ENCODE data around the gene ELP2.

Gene ELP2

DNA sequence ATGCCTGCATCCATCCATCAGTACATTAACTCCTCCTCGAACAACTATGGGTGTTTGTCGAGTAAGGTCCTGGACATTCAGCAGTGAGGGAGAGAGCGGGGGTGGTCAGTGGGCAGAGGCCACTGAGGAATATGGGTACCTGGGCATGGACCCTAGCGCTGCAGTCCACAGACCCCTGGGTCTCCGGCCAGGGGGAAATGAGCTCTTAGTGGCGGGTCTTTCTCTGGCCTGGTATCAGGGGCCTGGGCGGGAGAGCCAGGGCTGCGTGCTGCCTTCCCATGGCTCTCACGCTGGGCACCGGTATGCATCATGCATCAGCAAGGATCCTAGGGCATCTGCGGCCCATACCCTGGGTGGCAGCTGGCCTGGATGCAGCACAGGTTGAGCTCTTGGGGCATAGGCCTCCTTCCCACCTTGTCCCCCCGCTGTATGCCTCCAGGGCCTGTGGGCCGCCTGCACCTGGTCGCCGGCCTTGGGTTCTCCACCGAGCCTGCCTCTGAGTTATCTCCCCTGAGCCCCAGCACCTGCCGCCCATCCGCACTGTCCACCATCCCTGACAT lies 56.3 kb downstream of the ELP2 start:
- H3K4me1 ChIP-seq = no peaks in the 10 kb centered on the region
- no peaks in the 10 kb centered on the region for H3K9me3 ChIP-seq
- H3K36me3 ChIP-seq = no peaks in the 10 kb centered on the region
- H3K27me3 ChIP-seq = no peaks in the 10 kb centered on the region
- no peak overlapping the region for H3K4me3 ChIP-seq (ENCODE audit: low read depth, low read length)
- TF ChIP-seq, protein P1, sequence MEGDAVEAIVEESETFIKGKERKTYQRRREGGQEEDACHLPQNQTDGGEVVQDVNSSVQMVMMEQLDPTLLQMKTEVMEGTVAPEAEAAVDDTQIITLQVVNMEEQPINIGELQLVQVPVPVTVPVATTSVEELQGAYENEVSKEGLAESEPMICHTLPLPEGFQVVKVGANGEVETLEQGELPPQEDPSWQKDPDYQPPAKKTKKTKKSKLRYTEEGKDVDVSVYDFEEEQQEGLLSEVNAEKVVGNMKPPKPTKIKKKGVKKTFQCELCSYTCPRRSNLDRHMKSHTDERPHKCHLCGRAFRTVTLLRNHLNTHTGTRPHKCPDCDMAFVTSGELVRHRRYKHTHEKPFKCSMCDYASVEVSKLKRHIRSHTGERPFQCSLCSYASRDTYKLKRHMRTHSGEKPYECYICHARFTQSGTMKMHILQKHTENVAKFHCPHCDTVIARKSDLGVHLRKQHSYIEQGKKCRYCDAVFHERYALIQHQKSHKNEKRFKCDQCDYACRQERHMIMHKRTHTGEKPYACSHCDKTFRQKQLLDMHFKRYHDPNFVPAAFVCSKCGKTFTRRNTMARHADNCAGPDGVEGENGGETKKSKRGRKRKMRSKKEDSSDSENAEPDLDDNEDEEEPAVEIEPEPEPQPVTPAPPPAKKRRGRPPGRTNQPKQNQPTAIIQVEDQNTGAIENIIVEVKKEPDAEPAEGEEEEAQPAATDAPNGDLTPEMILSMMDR (IDR thresholded peaks at IDR 0.05; ENCODE audit: low read depth, low read length) = no peak
- DNase-seq = no peak

DNA sequence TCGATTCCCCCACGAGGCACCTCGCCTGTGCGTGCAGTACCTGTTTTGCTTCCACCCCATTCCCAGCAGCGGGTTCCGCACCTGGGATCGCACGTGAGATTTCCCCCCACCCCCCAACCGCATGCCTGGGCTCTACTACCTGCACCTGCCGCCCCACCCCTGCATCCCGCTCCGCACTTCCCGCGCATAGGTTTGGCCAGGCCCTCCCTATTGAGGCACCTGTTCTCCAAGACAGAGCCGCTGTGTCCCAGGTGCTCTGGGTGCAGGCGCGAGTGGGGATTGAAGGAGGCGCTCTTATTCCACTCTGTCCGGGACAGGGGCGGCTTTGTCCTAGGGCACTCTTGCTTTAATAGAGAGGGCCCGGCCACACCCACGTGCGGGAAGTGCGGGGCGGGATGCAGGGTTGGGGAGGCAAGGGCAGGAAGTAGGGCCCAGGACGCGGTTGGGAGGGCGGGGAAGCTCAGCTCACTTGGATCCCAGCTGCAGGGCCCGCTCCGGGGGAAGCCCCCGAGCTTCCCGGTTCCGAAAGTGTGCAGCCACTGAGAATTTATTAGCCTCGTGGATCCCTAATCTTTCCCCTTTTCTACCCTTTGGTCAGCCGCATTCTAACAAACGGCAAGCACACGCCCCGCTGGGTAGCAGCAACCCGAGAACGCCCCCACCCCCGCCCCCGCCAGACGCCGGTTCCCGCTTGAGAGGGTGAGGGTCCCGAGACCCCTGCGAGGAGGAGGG lies 56.9 kb downstream of the ELP2 start:
- H3K9me3 ChIP-seq = no peaks in the 10 kb centered on the region
- TF ChIP-seq, protein P1 (IDR thresholded peaks at IDR 0.05; ENCODE audit: low read depth, low read length) = no peak
- no peaks in the 10 kb centered on the region for H3K27me3 ChIP-seq
- peak overlapping the region; percentile 53 for H3K4me3 ChIP-seq (ENCODE audit: low read depth, low read length)
- no peaks in the 10 kb centered on the region for H3K4me1 ChIP-seq
- H3K36me3 ChIP-seq = no peaks in the 10 kb centered on the region
- no peak for DNase-seq

DNA sequence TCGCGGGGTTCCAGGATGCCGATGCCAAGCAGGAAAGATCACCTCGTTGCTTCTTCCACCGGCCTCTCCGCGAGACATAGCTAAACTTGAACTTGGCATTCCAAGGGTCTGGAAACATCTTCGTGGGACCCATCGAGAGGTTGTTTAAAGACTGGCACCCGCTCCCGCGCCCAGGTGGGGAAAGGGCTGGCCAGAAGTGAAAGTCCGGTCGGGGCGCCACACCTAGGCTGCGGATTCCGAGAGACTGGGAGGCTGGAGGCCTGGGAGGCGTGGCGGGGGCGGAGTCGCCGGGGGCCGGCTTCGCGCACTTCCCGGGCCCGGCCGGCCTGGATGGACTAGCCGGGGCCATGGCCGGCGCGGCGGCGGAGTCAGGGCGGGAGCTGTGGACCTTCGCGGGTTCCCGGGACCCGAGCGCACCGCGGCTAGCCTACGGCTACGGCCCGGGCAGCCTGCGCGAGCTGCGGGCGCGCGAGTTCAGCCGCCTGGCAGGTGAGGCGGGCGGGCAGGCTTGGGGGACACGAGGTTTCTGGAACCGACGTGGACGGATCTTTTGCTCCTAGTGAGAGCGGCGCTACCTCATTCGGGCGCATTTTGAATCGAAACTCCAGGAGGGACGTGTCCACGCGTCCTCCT lies 57.6 kb downstream of the ELP2 start, which contains the start of gene MOCOS:
MOCOS (plus strand) TSS at position 305 of the 633 bp plus-strand sequence; CDS start at position 348, 43 bp downstream.
- Histone ChIP-seq H3K36me3 (no peaks in the 10 kb centered on the region), H3K27me3 (no peaks in the 10 kb centered on the region), H3K4me1 (no peaks in the 10 kb centered on the region), H3K4me3 (ENCODE audit: low read depth, low read length) (peak within 1 kb of the TSS; percentile 53), H3K9me3 (no peaks in the 10 kb centered on the region)
- TF ChIP-seq, protein P1 (IDR thresholded peaks at IDR 0.05; ENCODE audit: low read depth, low read length) = no peak
- DNase-seq = peak; percentile 47

DNA sequence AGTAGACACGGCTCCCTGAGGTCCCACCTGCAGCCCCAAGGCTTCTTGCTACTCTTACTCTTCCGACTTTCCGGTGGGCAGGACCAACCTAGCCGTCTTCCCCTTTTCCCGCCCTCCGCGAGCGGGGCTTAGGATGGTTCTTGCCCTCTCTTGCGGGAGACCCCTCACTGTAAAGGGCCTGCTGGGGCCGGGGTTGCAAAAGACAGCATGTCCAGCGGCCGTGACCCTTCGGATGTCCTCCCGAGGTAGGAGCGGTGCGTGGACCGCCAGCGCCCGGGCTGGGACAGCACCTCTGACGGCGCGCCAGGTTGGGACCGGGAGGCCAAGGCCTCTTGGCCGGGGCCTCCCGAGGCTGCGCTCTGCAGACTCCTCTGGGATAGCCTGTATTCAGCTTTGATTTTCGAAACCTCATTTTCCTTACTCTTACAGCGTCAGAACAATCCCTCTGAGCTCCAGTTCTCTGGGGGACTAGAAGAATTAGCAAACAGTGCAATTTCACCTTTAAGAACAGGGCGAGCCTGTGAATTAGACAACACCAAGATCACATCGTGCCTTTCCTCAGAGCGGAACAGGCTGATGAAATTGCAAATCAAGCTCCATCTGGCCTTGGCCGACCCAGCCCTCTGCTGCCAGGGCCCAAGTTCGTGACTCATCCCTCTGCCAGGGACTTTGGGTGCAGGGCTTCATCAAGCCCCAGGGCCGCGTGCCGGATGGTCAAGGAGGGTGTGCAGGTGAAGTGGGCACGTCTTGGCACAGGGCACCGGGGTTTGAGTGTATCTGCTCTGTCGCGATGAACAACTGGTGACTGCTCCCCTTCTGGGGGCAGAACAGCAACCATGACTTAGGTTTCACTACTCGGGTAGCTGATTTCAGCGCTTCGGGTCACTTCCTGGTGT lies 58.4 kb downstream of the ELP2 start:
- no peaks in the 10 kb centered on the region for H3K27me3 ChIP-seq
- H3K4me1 ChIP-seq = no peaks in the 10 kb centered on the region
- no peak for DNase-seq
- H3K9me3 ChIP-seq = no peaks in the 10 kb centered on the region
- peak overlapping the region; percentile 53 for H3K4me3 ChIP-seq (ENCODE audit: low read depth, low read length)
- TF ChIP-seq, protein P1 (IDR thresholded peaks at IDR 0.05; ENCODE audit: low read depth, low read length) = no peak
- H3K36me3 ChIP-seq = no peaks in the 10 kb centered on the region

DNA sequence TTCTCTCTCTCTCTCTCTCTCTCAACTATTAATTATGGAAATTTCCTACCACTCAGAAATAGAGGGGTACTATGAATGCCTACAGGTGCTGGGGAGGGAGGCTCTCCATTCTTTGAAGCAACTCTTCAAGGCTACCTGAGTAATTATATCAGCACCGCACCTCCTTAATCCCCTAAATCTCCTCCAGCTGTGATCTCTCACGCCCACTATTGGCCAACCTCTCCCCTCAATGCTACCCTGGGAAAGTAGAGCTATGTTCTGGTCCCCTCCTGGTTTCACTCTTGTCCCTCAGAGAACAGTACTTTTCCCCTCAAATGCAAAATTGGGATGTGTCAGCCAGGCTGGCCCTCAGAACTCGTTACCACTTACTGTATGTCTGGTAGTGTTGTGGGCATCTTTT lies 59.2 kb downstream of the ELP2 start:
- no peak for DNase-seq
- Histone ChIP-seq H3K4me1 (no peaks in the 10 kb centered on the region), H3K4me3 (ENCODE audit: low read depth, low read length) (no peak overlapping the region)

More for the DNA sequence above, 59.2 kb downstream of the ELP2 start:
- Histone ChIP-seq H3K27me3 (no peaks in the 10 kb centered on the region), H3K9me3 (no peaks in the 10 kb centered on the region), H3K36me3 (no peaks in the 10 kb centered on the region)
- TF ChIP-seq, protein P1 (IDR thresholded peaks at IDR 0.05; ENCODE audit: low read depth, low read length) = no peak

Data from BE2C (cell line).